Ishikawa (cell line): ENCODE results near the gene HIVEP2.

Experiments used
- CEBPB ChIP-seq: IDR thresholded peaks from 2 replicates; pipeline ENCODE4 v1.6.1; 2012
- CREB1 ChIP-seq: IDR thresholded peaks from 2 replicates; pipeline ENCODE4 v1.6.1; 2012; ENCODE audit warnings: low read depth
- EGR1 ChIP-seq: IDR thresholded peaks from 2 replicates; pipeline ENCODE4 v1.6.1; 2012
- EP300 ChIP-seq: IDR thresholded peaks from 2 replicates; pipeline ENCODE4 v1.6.1; 2012; ENCODE audit warnings: borderline replicate concordance
- FOXM1 ChIP-seq: IDR thresholded peaks from 2 replicates; pipeline ENCODE4 v1.6.1; 2012; ENCODE audit warnings: low read depth, borderline replicate concordance
- NFIC ChIP-seq: IDR thresholded peaks from 2 replicates; pipeline ENCODE4 v1.6.1; 2012
- RAD21 ChIP-seq: IDR thresholded peaks from 2 replicates; pipeline ENCODE4 v1.6.1; 2012; ENCODE audit warnings: low read depth
- TAF1 ChIP-seq: IDR thresholded peaks from 2 replicates; pipeline ENCODE4 v1.6.1; 2012; ENCODE audit warnings: low read depth, mild to moderate bottlenecking
- TCF12 ChIP-seq: IDR thresholded peaks from 2 replicates; pipeline ENCODE4 v1.6.1; 2012; ENCODE audit warnings: low read depth
- TEAD4 ChIP-seq: IDR thresholded peaks from 2 replicates; pipeline ENCODE4 v1.6.1; 2012
- YY1 ChIP-seq: IDR thresholded peaks from 2 replicates; pipeline ENCODE4 v1.6.1; 2012; ENCODE audit warnings: low read depth
- ZBTB7A ChIP-seq: IDR thresholded peaks from 2 replicates; pipeline ENCODE4 v1.6.1; 2012; ENCODE audit warnings: low read depth
- TF ChIP-seq, protein P1 (sequence below): IDR thresholded peaks from 2 replicates; pipeline ENCODE4 v1.6.1; 2012; ENCODE audit warnings: low read depth, mild to moderate bottlenecking
- TF ChIP-seq, protein P2 (sequence below): IDR thresholded peaks from 2 replicates; pipeline ENCODE4 v1.6.1; 2012
- TF ChIP-seq, protein P3 (sequence below): IDR thresholded peaks from 2 replicates; pipeline ENCODE4 v1.6.1; 2012

Gene HIVEP2

DNA sequence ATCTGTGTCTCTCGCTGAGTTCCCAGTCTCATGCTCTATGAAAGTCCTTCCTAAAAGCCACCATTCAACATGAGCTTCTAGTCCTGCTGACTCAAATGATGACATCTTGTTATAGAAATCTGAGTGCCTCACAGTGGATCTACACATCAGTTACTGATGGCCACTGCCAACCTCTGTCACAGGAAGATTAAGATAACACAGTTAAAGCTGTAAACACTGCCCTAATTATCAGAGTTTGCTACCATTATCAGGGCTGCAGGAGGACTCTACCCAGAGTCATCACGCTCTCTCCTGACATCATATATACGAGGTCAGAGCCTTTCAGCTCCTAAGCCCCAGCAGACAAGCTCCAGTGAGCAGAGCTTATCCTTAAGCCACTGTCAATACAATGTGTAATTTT is 63.2 kb downstream of the HIVEP2 start:
- TF ChIP-seq TCF12 (no peak), FOXM1 (no peak), TAF1 (no peak), CREB1 (no peak), YY1 (no peak), RAD21 (no peak), EP300 (no peak), EGR1 (no peak), CEBPB (no peak), NFIC (no peak), TEAD4 (no peak), ZBTB7A (no peak)
- TF ChIP-seq, protein P1, sequence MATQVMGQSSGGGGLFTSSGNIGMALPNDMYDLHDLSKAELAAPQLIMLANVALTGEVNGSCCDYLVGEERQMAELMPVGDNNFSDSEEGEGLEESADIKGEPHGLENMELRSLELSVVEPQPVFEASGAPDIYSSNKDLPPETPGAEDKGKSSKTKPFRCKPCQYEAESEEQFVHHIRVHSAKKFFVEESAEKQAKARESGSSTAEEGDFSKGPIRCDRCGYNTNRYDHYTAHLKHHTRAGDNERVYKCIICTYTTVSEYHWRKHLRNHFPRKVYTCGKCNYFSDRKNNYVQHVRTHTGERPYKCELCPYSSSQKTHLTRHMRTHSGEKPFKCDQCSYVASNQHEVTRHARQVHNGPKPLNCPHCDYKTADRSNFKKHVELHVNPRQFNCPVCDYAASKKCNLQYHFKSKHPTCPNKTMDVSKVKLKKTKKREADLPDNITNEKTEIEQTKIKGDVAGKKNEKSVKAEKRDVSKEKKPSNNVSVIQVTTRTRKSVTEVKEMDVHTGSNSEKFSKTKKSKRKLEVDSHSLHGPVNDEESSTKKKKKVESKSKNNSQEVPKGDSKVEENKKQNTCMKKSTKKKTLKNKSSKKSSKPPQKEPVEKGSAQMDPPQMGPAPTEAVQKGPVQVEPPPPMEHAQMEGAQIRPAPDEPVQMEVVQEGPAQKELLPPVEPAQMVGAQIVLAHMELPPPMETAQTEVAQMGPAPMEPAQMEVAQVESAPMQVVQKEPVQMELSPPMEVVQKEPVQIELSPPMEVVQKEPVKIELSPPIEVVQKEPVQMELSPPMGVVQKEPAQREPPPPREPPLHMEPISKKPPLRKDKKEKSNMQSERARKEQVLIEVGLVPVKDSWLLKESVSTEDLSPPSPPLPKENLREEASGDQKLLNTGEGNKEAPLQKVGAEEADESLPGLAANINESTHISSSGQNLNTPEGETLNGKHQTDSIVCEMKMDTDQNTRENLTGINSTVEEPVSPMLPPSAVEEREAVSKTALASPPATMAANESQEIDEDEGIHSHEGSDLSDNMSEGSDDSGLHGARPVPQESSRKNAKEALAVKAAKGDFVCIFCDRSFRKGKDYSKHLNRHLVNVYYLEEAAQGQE = no peak
- TF ChIP-seq, protein P2, sequence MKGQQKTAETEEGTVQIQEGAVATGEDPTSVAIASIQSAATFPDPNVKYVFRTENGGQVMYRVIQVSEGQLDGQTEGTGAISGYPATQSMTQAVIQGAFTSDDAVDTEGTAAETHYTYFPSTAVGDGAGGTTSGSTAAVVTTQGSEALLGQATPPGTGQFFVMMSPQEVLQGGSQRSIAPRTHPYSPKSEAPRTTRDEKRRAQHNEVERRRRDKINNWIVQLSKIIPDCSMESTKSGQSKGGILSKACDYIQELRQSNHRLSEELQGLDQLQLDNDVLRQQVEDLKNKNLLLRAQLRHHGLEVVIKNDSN = no peak
- TF ChIP-seq, protein P3, sequence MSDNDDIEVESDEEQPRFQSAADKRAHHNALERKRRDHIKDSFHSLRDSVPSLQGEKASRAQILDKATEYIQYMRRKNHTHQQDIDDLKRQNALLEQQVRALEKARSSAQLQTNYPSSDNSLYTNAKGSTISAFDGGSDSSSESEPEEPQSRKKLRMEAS = no peak

DNA sequence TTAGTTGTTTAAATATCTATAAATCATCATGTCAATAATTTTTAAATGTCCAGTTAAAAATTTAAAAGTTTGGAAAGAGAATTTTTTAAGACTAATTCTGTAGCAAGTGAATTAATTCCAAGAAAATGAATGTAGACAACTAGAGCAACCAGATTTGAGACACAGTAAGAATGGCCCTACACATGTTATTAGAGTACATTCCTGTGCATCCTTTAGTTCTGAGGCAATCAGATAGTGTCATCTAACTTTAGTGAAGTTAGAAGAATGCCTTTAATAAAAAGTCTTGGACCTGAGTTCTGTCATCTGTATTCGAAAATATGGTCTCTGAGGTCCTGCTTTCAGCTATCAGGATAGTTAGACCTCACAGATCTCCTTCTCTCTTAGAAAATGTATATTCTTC is 63.7 kb downstream of the HIVEP2 start:
- TF ChIP-seq EP300 (no peak), CEBPB (no peak)

DNA sequence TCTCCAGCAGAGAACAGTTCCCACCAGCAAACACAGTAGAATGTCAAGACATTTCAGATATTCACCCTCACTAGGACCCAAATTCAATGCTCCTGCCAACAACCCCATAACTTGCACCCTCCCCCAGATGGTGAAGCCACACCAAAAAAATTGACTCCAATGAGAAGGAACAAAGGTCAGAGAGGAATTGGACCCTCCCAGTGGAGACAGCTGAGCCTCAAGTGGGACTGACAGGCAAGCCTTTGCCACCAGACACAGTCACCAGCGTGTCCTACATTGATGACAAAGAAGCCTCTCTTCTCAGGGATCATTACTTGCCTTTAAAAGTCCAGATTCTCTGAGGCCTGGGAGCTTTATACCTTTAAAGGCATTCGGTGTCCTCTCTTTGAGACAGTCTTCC is 64.8 kb downstream of the HIVEP2 start:
- no peak for TF ChIP-seq NFIC

DNA sequence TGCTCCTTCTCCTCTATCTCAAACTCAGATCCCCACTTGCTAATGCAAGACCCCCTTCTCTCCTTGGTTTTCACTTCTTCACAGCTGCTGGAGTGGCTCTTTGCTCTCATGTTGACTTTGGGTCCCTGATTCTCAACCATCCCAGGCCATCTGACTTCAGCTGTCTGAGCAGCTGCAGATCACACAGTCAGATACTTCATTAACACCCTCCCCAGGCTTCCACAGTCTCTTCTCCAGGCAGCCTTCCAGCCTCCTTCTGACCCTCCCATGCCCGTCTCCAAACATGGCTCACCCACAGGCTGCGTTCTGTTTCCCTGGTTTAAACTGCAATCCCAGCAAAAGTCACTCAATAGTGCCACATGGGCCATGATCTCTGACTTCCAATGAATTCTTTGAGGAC is 65.4 kb downstream of the HIVEP2 start:
- no peak for TF ChIP-seq RAD21

DNA sequence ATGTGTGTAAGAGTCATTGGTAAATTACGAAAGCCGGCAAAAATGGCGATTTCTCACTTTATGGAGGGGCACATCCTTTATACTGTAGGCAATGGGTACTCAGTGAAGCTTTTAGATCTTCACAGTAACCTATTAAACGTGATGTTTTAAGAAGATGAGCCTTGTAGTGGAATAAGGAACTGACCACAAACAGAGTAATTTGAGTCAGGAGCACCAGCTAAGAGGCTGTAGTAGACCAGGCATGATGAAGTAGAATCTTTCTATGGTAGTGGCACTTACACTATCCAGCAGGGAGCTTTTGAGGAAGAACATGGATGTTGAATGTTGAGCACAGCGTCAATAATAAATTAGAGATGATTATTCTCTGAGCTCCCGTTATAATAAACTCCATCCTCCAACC is 65.9 kb downstream of the HIVEP2 start:
- TF ChIP-seq ZBTB7A (no peak), EP300 (no peak), YY1 (no peak), TCF12 (no peak), TEAD4 (no peak)
- TF ChIP-seq, protein P2 = no peak
- TF ChIP-seq, protein P3 = no peak

DNA sequence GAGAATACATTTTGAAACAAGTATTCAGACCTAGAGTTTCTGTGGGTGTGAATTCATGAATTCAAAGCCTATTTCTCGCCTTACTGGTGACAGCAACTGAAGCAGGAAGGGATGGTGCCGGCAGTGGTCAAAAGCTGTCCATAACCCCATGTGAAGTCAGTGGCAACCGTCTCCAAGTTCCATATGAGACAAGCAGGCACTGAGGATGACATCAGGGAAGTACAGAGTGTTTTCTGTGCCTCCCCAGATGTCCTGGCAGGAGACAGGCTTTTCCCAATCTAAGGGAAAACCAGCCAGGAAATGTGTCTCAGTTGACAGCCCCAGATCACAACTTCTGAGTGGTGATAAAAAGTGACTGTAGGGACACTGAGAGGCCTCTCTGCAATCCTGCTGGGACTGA is 66.6 kb downstream of the HIVEP2 start:
- TF ChIP-seq EGR1 (no peak), NFIC (no peak), TAF1 (no peak), TCF12 (no peak), RAD21 (no peak), CREB1 (no peak), YY1 (no peak)
- TF ChIP-seq, protein P2 = no peak
- TF ChIP-seq, protein P1 = no peak
- TF ChIP-seq, protein P3 = no peak

DNA sequence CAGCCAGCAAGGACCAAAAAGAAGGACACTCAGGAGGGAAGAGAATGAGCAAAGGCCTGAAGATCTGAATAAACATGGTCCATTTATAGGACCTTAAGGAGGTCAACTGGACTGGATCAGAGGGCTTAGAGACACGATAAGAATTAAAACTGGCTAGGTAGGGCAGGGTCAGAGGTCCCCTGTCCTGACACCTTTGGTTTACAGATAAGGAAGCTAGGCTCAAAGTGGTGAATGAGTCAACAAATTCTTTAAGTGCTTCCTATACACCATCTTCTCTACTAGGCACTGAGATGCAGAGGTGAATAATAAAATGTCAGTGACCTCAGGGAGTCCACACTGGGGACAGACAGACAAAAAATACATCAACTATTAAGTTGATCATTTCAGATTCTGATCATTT is 70.3 kb downstream of the HIVEP2 start:
- TF ChIP-seq YY1 (no peak), TCF12 (no peak), ZBTB7A (no peak), EP300 (no peak), RAD21 (no peak), FOXM1 (no peak), CEBPB (no peak), TEAD4 (no peak), CREB1 (no peak), TAF1 (no peak), NFIC (no peak), EGR1 (no peak)
- TF ChIP-seq, protein P3 = no peak
- TF ChIP-seq, protein P2 = no peak
- TF ChIP-seq, protein P1 = no peak
